ENCODE measurements around the gene ARRB1. TPM values are rescaled to one million over a fixed set of nuclear protein-coding genes. Genes with fewer than 3 reads are reported as not detected.
"Not testable (repeated sequence)": the region's sequence is repeated elsewhere in the genome, so short reads cannot be mapped to it uniquely, and the experiment has no call there.

Gene ARRB1
- total RNA-seq, 1 donor = 14.5 TPM

DNA sequence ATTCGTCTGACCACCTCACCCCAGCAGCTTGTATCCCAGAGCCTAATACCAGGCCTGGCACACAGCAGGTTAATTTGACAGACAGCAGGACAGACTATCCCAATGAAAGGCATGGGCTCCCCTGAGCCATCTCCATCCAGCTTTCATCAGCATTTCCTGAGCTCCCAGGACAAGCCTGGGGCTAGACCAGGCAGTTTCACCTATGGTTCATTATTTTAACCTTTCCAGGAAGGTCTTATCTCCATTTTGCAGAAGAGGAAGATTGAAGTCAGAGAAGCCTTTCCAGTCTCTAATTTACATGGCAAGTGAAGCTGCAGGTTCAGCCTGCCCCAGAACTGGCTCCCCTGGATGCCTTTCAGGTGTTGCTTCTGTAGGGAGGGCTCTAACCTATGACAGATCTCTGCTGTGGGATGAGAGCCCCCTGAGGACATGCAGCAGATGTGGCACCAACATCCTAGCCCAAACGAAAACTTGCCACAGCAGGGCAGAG is 17.0 kb downstream of the ARRB1 start:
- H3K4me1 ChIP-seq (ENCODE audit: insufficient read depth, low read length) = peaks cover 24% of the 10 kb centered on the region
- peak; percentile 10 for DNase-seq (ENCODE audit: insufficient read length, low spot score, missing footprints)
- no peak overlapping the region for H3K4me2 ChIP-seq (ENCODE audit: insufficient read depth, low read length)
- no peaks in the 10 kb centered on the region for H4K20me1 ChIP-seq (ENCODE audit: insufficient read depth, low read length)
- no peak overlapping the region for H2AFZ ChIP-seq (ENCODE audit: low read length)
- no peak overlapping the region for H3K4me3 ChIP-seq (ENCODE audit: insufficient read depth, low read length)
- TF ChIP-seq, protein P1, sequence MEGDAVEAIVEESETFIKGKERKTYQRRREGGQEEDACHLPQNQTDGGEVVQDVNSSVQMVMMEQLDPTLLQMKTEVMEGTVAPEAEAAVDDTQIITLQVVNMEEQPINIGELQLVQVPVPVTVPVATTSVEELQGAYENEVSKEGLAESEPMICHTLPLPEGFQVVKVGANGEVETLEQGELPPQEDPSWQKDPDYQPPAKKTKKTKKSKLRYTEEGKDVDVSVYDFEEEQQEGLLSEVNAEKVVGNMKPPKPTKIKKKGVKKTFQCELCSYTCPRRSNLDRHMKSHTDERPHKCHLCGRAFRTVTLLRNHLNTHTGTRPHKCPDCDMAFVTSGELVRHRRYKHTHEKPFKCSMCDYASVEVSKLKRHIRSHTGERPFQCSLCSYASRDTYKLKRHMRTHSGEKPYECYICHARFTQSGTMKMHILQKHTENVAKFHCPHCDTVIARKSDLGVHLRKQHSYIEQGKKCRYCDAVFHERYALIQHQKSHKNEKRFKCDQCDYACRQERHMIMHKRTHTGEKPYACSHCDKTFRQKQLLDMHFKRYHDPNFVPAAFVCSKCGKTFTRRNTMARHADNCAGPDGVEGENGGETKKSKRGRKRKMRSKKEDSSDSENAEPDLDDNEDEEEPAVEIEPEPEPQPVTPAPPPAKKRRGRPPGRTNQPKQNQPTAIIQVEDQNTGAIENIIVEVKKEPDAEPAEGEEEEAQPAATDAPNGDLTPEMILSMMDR (IDR thresholded peaks at IDR 0.05; ENCODE audit: extremely low read depth, low read depth, low read length) = no peak
- H3K9me3 ChIP-seq (ENCODE audit: low read depth, low read length) = no peaks in the 10 kb centered on the region
- no peaks in the 10 kb centered on the region for H3K79me2 ChIP-seq (ENCODE audit: insufficient read depth, low read length)
- no peak overlapping the region for H3K27ac ChIP-seq (ENCODE audit: low read depth, low read length)
- no peaks in the 10 kb centered on the region for H3K36me3 ChIP-seq (ENCODE audit: insufficient read depth, low read length)
- H3K27me3 ChIP-seq (ENCODE audit: insufficient read depth, low read length) = no peaks in the 10 kb centered on the region

DNA sequence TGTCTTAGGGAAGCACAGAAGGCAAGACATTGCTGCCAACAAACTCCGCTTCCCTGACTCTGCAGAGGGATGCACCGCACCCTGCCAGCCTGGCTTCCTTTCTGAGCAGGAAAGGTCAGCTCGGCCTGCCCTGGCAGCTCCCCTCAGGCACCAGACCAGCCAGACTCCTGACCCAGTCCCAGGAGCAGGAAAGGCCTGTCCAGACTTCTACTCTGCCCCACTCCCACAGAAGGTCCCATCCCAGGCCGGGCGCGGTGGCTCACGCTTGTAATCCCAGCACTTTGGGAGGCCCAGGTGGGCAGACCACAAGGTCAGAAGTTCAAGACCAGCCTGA is 17.7 kb downstream of the ARRB1 start:
- Histone ChIP-seq H4K20me1 (ENCODE audit: insufficient read depth, low read length) (no peaks in the 10 kb centered on the region), H3K4me1 (ENCODE audit: insufficient read depth, low read length) (peaks cover 20% of the 10 kb centered on the region), H3K27me3 (ENCODE audit: insufficient read depth, low read length) (no peaks in the 10 kb centered on the region), H3K27ac (ENCODE audit: low read depth, low read length) (no peak overlapping the region), H3K4me3 (ENCODE audit: insufficient read depth, low read length) (no peak overlapping the region), H2AFZ (ENCODE audit: low read length) (no peak overlapping the region), H3K9me3 (ENCODE audit: low read depth, low read length) (no peaks in the 10 kb centered on the region), H3K4me2 (ENCODE audit: insufficient read depth, low read length) (no peak overlapping the region), H3K36me3 (ENCODE audit: insufficient read depth, low read length) (no peaks in the 10 kb centered on the region), H3K79me2 (ENCODE audit: insufficient read depth, low read length) (no peaks in the 10 kb centered on the region)
- DNase-seq (ENCODE audit: insufficient read length, low spot score, missing footprints) = no peak
- TF ChIP-seq, protein P1 (IDR thresholded peaks at IDR 0.05; ENCODE audit: extremely low read depth, low read depth, low read length) = no peak

DNA sequence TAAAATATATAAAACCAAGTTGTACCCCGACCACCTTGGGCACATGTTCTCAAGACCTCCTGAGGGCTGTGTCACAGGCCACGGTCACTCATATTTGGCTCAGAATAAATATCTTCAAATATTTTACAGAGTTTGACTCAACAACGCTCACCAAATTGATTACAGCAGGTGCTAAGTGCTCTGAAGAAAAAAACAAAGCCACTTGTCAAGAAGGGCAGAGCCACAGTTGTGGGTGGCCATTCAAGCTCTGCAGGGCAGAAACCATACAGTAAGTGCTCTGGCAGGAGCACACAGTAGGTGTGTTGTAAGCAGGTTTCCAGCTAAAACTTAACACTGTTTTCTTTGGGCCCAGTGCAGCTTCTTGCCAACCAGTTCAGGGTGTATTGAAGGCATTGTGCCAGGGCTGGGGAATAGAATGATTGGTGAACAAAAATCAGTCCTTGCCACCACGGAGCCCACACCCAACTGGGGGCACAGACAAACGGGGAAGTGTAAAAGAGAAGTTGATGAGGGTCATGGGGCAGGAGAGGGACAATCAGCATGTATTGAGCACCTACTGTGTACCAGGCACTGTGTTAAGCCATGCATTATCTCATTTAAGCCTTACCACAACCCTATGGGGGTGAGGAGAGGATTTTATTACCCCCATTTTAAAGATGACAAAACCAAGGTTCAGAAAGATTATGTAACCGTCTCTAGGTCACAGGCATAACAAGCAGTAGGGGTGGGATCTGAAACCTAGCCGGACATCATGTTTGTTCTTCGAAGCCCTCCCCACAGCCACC is 18.2 kb downstream of the ARRB1 start:
- H4K20me1 ChIP-seq (ENCODE audit: insufficient read depth, low read length) = no peaks in the 10 kb centered on the region
- peaks cover 20% of the 10 kb centered on the region for H3K4me1 ChIP-seq (ENCODE audit: insufficient read depth, low read length)

DNA sequence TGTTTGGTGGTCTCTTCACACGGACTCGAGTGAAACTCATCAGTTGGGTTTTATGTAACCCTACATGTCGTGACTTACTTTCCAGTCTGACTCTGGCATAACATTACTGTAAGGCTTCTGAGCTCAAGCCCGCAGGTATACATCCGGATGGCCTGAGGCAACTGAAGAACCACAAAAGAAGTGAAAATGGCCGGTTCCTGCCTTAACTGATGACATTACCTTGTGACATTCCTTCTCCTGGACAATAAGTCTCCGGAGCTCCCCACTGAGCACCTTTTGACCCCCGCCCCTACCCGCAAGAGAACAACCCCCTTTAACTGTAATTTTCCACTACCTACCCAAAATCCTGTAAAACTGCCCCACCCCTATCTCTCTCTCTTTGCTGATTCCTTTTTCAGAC is 19.7 kb downstream of the ARRB1 start:
- DNase-seq (ENCODE audit: insufficient read length, low spot score, missing footprints); H4K20me1 ChIP-seq (ENCODE audit: insufficient read depth, low read length); H3K4me1 ChIP-seq (ENCODE audit: insufficient read depth, low read length); H3K9me3 ChIP-seq (ENCODE audit: low read depth, low read length); H3K79me2 ChIP-seq (ENCODE audit: insufficient read depth, low read length); H3K4me2 ChIP-seq (ENCODE audit: insufficient read depth, low read length); H2AFZ ChIP-seq (ENCODE audit: low read length); H3K27ac ChIP-seq (ENCODE audit: low read depth, low read length); H3K36me3 ChIP-seq (ENCODE audit: insufficient read depth, low read length); H3K27me3 ChIP-seq (ENCODE audit: insufficient read depth, low read length); H3K4me3 ChIP-seq (ENCODE audit: insufficient read depth, low read length): not testable (repeated sequence)

More for the DNA sequence above, 18.2 kb downstream of the ARRB1 start:
- Histone ChIP-seq H3K9me3 (ENCODE audit: low read depth, low read length) (no peaks in the 10 kb centered on the region), H3K79me2 (ENCODE audit: insufficient read depth, low read length) (no peaks in the 10 kb centered on the region), H3K27ac (ENCODE audit: low read depth, low read length) (no peak overlapping the region), H3K36me3 (ENCODE audit: insufficient read depth, low read length) (no peaks in the 10 kb centered on the region), H3K4me2 (ENCODE audit: insufficient read depth, low read length) (no peak overlapping the region), H2AFZ (ENCODE audit: low read length) (no peak overlapping the region), H3K4me3 (ENCODE audit: insufficient read depth, low read length) (no peak overlapping the region), H3K27me3 (ENCODE audit: insufficient read depth, low read length) (no peaks in the 10 kb centered on the region)
- peak; percentile 31 for DNase-seq (ENCODE audit: insufficient read length, low spot score, missing footprints)
- TF ChIP-seq, protein P1 (IDR thresholded peaks at IDR 0.05; ENCODE audit: extremely low read depth, low read depth, low read length) = no peak

DNA sequence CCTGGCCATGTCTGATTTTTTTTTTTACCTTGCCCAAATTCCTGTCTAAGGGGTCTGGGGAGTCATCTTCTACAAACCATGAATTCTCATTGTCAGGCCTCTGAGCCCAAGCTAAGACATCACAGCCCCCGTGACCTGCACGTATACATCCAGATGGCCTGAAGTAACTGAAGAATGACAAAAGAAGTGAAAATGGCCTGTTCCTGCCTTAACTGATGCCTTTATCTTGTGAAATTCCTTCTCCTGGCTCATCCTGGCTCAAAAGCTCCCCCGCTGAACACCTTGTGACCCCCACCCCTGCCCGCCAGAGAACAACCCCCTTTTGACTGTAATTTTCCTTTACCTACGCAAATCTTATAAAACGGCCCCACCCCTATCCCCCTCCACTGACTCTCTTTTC is 20.2 kb downstream of the ARRB1 start:
- not testable (repeated sequence) for H3K27ac ChIP-seq (ENCODE audit: low read depth, low read length); DNase-seq (ENCODE audit: insufficient read length, low spot score, missing footprints); H3K79me2 ChIP-seq (ENCODE audit: insufficient read depth, low read length); H3K27me3 ChIP-seq (ENCODE audit: insufficient read depth, low read length); H3K36me3 ChIP-seq (ENCODE audit: insufficient read depth, low read length); H3K4me2 ChIP-seq (ENCODE audit: insufficient read depth, low read length); H4K20me1 ChIP-seq (ENCODE audit: insufficient read depth, low read length); H3K4me3 ChIP-seq (ENCODE audit: insufficient read depth, low read length); H2AFZ ChIP-seq (ENCODE audit: low read length); H3K9me3 ChIP-seq (ENCODE audit: low read depth, low read length)
- H3K4me1 ChIP-seq (ENCODE audit: insufficient read depth, low read length) = peaks cover 13% of the 10 kb centered on the region

DNA sequence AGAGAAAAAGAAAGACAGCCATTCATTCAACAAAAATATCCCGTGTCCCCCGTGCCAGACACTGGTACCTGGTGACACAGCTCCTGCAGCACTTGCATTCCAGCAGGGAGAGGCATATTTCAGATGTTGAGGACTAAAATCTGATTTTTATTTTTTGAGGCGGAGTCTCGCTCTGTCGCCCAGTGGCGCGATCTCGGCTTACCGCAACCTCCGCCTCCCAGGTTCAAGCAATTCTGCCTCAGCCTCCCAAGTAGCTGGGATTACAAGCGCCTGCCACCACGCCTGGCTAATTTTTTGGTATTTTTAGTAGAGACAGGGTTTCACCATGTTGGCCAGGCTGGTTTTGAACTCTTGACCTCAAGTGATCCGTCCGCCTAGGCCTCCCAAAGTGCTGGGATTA is 20.6 kb downstream of the ARRB1 start:
- H3K4me2 ChIP-seq (ENCODE audit: insufficient read depth, low read length); H3K79me2 ChIP-seq (ENCODE audit: insufficient read depth, low read length); H3K27ac ChIP-seq (ENCODE audit: low read depth, low read length); H2AFZ ChIP-seq (ENCODE audit: low read length); H3K9me3 ChIP-seq (ENCODE audit: low read depth, low read length); H3K4me3 ChIP-seq (ENCODE audit: insufficient read depth, low read length); DNase-seq (ENCODE audit: insufficient read length, low spot score, missing footprints); H3K27me3 ChIP-seq (ENCODE audit: insufficient read depth, low read length); H3K36me3 ChIP-seq (ENCODE audit: insufficient read depth, low read length); H4K20me1 ChIP-seq (ENCODE audit: insufficient read depth, low read length): not testable (repeated sequence)
- H3K4me1 ChIP-seq (ENCODE audit: insufficient read depth, low read length) = peaks cover 17% of the 10 kb centered on the region
